ENCODE data around the gene PFAS.

The PFAS gene

GRCh38 chr17:8314797-8315763 is 66.0 kb downstream of the PFAS start:
- Histone ChIP-seq H2AFZ (ENCODE audit: low read length) (no peak overlapping the region), H3K4me2 (ENCODE audit: low read length) (no peak overlapping the region)
- no peak for TF ChIP-seq EZH2 (IDR thresholded peaks at IDR 0.05; ENCODE audit: borderline replicate concordance, low read length)
- TF ChIP-seq CTCF (IDR thresholded peaks at IDR 0.05; ENCODE audit: low read length): no peak

GRCh38 chr17:8315764-8316217 is 66.7 kb downstream of the PFAS start:
- Histone ChIP-seq H3K9ac (ENCODE audit: low read length) (no peak overlapping the region), H3K27me3 (ENCODE audit: insufficient read depth, low read length) (peaks cover 10% of the 10 kb centered on the region; the same call in 1 of the 2 replicates), H3K9me2 (ENCODE audit: low read depth, low read length) (no peaks in the 10 kb centered on the region), H3F3A (ENCODE audit: insufficient read depth, low read length) (no peaks in the 10 kb centered on the region), H3K4me1 (ENCODE audit: insufficient read depth, low read length, severe bottlenecking) (no peaks in the 10 kb centered on the region), H3K9me3 (ENCODE audit: low read length) (no peaks in the 10 kb centered on the region), H2AFZ (ENCODE audit: low read length) (no peak overlapping the region), H3K4me3 (ENCODE audit: low read depth, low read length, poor library complexity, severe bottlenecking) (no peak overlapping the region), H3K4me2 (ENCODE audit: low read length) (no peak overlapping the region), H3K79me2 (ENCODE audit: insufficient read depth, low read length) (no peaks in the 10 kb centered on the region), H3K36me3 (ENCODE audit: insufficient read depth, low read length) (no peaks in the 10 kb centered on the region), H4K20me1 (ENCODE audit: insufficient read depth, low read length) (no peaks in the 10 kb centered on the region), H3K27ac (ENCODE audit: low read depth, low read length, poor library complexity, severe bottlenecking) (no peak overlapping the region)
- TF ChIP-seq EZH2 (IDR thresholded peaks at IDR 0.05; ENCODE audit: borderline replicate concordance, low read length) (no peak), CTCF (IDR thresholded peaks at IDR 0.05; ENCODE audit: low read length) (no peak)

More at GRCh38 chr17:8314797-8315763, 66.0 kb downstream of the PFAS start:
- Histone ChIP-seq H3K27me3 (ENCODE audit: insufficient read depth, low read length) (peaks cover 14% of the 10 kb centered on the region; the same call in 1 of the 2 replicates), H3K36me3 (ENCODE audit: insufficient read depth, low read length) (no peaks in the 10 kb centered on the region), H3K9me3 (ENCODE audit: low read length) (no peaks in the 10 kb centered on the region), H3K79me2 (ENCODE audit: insufficient read depth, low read length) (no peaks in the 10 kb centered on the region), H3K4me1 (ENCODE audit: insufficient read depth, low read length, severe bottlenecking) (no peaks in the 10 kb centered on the region), H3K9me2 (ENCODE audit: low read depth, low read length) (no peaks in the 10 kb centered on the region), H4K20me1 (ENCODE audit: insufficient read depth, low read length) (no peaks in the 10 kb centered on the region), H3K9ac (ENCODE audit: low read length) (no peak overlapping the region), H3K4me3 (ENCODE audit: low read depth, low read length, poor library complexity, severe bottlenecking) (no peak overlapping the region), H3K27ac (ENCODE audit: low read depth, low read length, poor library complexity, severe bottlenecking) (no peak overlapping the region), H3F3A (ENCODE audit: insufficient read depth, low read length) (no peaks in the 10 kb centered on the region)

- Histone ChIP-seq H3K9me3 (ENCODE audit: low read length) (no peaks in the 10 kb centered on the region), H3K9me2 (ENCODE audit: low read depth, low read length) (no peaks in the 10 kb centered on the region), H2AFZ (ENCODE audit: low read length) (no peak overlapping the region), H3K4me3 (ENCODE audit: low read depth, low read length, poor library complexity, severe bottlenecking) (no peak overlapping the region), H3K27ac (ENCODE audit: low read depth, low read length, poor library complexity, severe bottlenecking) (no peak overlapping the region), H3K4me1 (ENCODE audit: insufficient read depth, low read length, severe bottlenecking) (no peaks in the 10 kb centered on the region), H3K4me2 (ENCODE audit: low read length) (no peak overlapping the region), H3K36me3 (ENCODE audit: insufficient read depth, low read length) (no peaks in the 10 kb centered on the region), H4K20me1 (ENCODE audit: insufficient read depth, low read length) (no peaks in the 10 kb centered on the region), H3K9ac (ENCODE audit: low read length) (no peak overlapping the region), H3F3A (ENCODE audit: insufficient read depth, low read length) (no peaks in the 10 kb centered on the region), H3K79me2 (ENCODE audit: insufficient read depth, low read length) (no peaks in the 10 kb centered on the region), H3K27me3 (ENCODE audit: insufficient read depth, low read length) (peaks cover 10% of the 10 kb centered on the region; the same call in 1 of the 2 replicates)
- TF ChIP-seq EZH2 (IDR thresholded peaks at IDR 0.05; ENCODE audit: borderline replicate concordance, low read length) (no peak), CTCF (IDR thresholded peaks at IDR 0.05; ENCODE audit: low read length) (no peak)
Measured at GRCh38 chr17:8318010-8318935, 69.2 kb downstream of the PFAS start.
